ENCODE data around the gene ZNF701.

DNA sequence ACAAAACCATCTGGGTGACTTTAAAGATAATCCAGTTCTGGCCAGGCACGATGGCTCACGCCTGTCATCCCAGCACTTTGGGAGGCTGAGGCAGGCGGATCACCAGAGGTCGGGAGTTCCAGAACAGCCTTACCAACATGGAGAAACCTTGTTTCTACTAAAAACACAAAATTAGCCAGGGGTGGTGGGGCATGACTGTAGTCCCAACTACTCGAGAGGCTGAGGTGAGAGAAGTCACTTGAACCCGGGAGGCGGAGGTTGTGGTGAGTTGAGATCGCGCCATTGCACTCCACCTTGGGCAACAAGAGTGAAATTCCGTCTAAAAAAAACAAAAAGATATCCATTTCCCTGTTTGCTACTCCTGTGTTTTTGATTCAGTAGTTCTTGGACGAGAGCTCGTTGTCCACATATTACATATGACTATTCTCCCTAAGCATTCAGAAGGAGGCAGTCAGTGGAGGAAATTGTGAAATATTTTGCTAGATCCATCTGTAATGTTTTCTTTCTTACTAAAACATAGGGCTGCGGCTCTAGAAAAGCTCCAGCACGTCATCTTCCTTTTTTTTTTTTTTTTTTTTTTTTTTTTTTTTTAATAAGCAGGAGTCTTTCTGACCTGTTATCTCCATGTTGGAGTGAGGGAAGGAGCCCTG lies 33.6 kb downstream of the ZNF701 start:
- TF ChIP-seq POLR2A (IDR thresholded peaks at IDR 0.05) = no peak
- TF ChIP-seq, protein P1, sequence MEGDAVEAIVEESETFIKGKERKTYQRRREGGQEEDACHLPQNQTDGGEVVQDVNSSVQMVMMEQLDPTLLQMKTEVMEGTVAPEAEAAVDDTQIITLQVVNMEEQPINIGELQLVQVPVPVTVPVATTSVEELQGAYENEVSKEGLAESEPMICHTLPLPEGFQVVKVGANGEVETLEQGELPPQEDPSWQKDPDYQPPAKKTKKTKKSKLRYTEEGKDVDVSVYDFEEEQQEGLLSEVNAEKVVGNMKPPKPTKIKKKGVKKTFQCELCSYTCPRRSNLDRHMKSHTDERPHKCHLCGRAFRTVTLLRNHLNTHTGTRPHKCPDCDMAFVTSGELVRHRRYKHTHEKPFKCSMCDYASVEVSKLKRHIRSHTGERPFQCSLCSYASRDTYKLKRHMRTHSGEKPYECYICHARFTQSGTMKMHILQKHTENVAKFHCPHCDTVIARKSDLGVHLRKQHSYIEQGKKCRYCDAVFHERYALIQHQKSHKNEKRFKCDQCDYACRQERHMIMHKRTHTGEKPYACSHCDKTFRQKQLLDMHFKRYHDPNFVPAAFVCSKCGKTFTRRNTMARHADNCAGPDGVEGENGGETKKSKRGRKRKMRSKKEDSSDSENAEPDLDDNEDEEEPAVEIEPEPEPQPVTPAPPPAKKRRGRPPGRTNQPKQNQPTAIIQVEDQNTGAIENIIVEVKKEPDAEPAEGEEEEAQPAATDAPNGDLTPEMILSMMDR (IDR thresholded peaks at IDR 0.05) = no peak
- TF ChIP-seq POLR2AphosphoS5 (IDR thresholded peaks at IDR 0.05) = no peak
